ENCODE data around the gene JARID2.

Gene JARID2

GRCh38 chr6:15349379-15349778 is 103.5 kb downstream of the JARID2 start:
- H3K4me3 Mint-ChIP-seq = no peak overlapping the region

GRCh38 chr6:15350386-15351083 is 104.7 kb downstream of the JARID2 start:
- ATAC-seq (replicated peaks) = no peak

More at GRCh38 chr6:15349379-15349778, 103.5 kb downstream of the JARID2 start:
- Mint-ChIP-seq H3K27ac (no peak overlapping the region), H3K4me1 (ENCODE audit: low read depth in 2 of 2) (peaks cover 36 to 59% of the 10 kb centered on the region in 2 donors), H3K9me3 (no peaks in the 10 kb centered on the region), H3K36me3 (ENCODE audit: insufficient read depth) (peaks cover 5% of the 10 kb centered on the region), H3K27me3 (no peaks in the 10 kb centered on the region)
- DNase-seq = no peak
- no peak for ATAC-seq (replicated peaks)

GRCh38 chr6:15351631-15352030 is 105.8 kb downstream of the JARID2 start:
- DNase-seq = no peak
- peak overlapping the region in 1 of 2 donors; percentile 22 for H3K27ac Mint-ChIP-seq

More at GRCh38 chr6:15350386-15351083, 104.7 kb downstream of the JARID2 start:
- peak overlapping the region in 1 of 2 donors; percentile 23 for H3K27ac Mint-ChIP-seq
- no peak for DNase-seq
- peaks cover 39 to 64% of the 10 kb centered on the region in 2 donors for H3K4me1 Mint-ChIP-seq (ENCODE audit: low read depth in 2 of 2)
- no peak overlapping the region for H3K4me3 Mint-ChIP-seq
- peaks cover 7% of the 10 kb centered on the region for H3K36me3 Mint-ChIP-seq (ENCODE audit: insufficient read depth)
- no peaks in the 10 kb centered on the region for H3K27me3 Mint-ChIP-seq
- H3K9me3 Mint-ChIP-seq = no peaks in the 10 kb centered on the region

GRCh38 chr6:15352220-15352619 is 106.4 kb downstream of the JARID2 start:
- no peak for ATAC-seq (replicated peaks)
- H3K9me3 Mint-ChIP-seq = no peaks in the 10 kb centered on the region
- H3K4me3 Mint-ChIP-seq = no peak overlapping the region
- H3K4me1 Mint-ChIP-seq (ENCODE audit: low read depth in 2 of 2) = peaks cover 29 to 51% of the 10 kb centered on the region in 2 donors
- H3K36me3 Mint-ChIP-seq (ENCODE audit: insufficient read depth) = peaks cover 9% of the 10 kb centered on the region
- H3K27ac Mint-ChIP-seq = no peak overlapping the region
- no peak for DNase-seq
- H3K27me3 Mint-ChIP-seq = no peaks in the 10 kb centered on the region

More at GRCh38 chr6:15351631-15352030, 105.8 kb downstream of the JARID2 start:
- H3K27me3 Mint-ChIP-seq = no peaks in the 10 kb centered on the region
- H3K4me3 Mint-ChIP-seq = no peak overlapping the region
- ATAC-seq (replicated peaks) = no peak
- peaks cover 34 to 54% of the 10 kb centered on the region in 2 donors for H3K4me1 Mint-ChIP-seq (ENCODE audit: low read depth in 2 of 2)
- H3K9me3 Mint-ChIP-seq = no peaks in the 10 kb centered on the region
- peaks cover 9% of the 10 kb centered on the region for H3K36me3 Mint-ChIP-seq (ENCODE audit: insufficient read depth)

DNA sequence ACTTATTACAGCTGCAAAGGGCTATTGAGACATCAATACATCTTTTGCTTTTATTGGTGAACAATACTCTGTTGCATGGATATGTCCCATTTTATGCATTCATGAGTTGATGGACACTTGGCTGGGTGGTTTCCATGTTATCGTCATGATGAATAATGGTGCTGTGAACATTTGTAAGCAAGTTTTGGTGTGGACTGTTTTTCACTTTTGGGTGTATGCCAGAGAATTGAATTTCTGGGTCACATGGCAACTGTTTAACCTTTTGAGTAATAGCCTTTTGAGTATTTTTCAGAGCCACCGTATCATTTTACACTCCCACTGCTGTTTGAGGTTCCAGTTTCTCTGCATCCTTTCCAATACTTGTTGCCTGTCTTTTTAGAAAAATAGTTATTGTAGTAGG is 107.0 kb downstream of the JARID2 start:
- ATAC-seq (replicated peaks) (no peak), DNase-seq (no peak)
- H3K36me3 Mint-ChIP-seq (ENCODE audit: insufficient read depth) = peaks cover 9% of the 10 kb centered on the region
- H3K9me3 Mint-ChIP-seq = no peaks in the 10 kb centered on the region
- H3K27me3 Mint-ChIP-seq = no peaks in the 10 kb centered on the region
- no peak overlapping the region for H3K4me3 Mint-ChIP-seq
- peaks cover 35 to 53% of the 10 kb centered on the region in 2 donors for H3K4me1 Mint-ChIP-seq (ENCODE audit: low read depth in 2 of 2)
- H3K27ac Mint-ChIP-seq = no peak overlapping the region

DNA sequence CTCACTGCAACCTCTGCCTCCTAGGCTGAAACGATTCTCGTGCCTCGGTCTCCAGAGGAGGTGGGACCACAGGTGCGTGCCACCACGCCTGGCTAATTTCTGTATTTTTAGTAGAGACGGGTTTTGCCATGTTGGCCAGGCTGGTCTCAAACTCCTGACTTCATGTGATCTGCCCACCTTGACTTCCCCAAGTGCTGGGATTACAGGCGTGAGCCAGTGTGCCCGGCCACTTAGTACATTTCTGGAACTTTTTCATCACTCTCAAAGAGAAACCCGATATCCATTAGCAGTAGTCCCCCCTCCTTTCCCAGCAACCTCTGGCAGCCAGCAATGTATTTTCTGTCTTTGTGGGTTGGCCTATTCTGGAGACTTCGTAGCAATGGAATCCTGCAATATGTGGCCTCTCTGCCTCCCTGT is 109.8 kb downstream of the JARID2 start:
- ATAC-seq (replicated peaks) (no peak), DNase-seq (no peak)
- Mint-ChIP-seq H3K27me3 (no peaks in the 10 kb centered on the region), H3K36me3 (ENCODE audit: insufficient read depth) (peaks cover 9% of the 10 kb centered on the region), H3K4me3 (no peak overlapping the region), H3K9me3 (no peaks in the 10 kb centered on the region), H3K27ac (no peak overlapping the region), H3K4me1 (ENCODE audit: low read depth in 2 of 2) (peaks cover 38 to 45% of the 10 kb centered on the region in 2 donors)

DNA sequence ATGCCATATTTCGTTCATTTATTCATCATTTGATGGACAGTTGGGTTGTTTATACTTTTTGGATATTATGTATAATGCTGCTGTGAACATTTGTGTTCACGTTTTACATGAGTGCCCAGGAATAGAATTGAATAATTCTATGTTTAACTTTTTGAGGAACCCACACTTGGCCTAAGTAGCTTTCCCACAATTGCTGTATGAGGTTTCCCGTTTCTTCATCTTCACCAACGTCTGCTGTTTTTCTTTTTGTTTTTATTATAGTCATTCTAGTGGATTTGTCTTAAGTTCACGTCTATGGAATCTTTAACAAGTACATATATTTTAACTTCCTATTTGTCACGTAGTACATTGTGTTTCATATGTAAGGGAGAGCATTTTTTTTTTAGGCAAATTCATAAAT is 110.3 kb downstream of the JARID2 start:
- peaks cover 9% of the 10 kb centered on the region for H3K36me3 Mint-ChIP-seq (ENCODE audit: insufficient read depth)
- H3K9me3 Mint-ChIP-seq = no peaks in the 10 kb centered on the region
- ATAC-seq (replicated peaks) (no peak), DNase-seq (no peak)
- peaks cover 36 to 43% of the 10 kb centered on the region in 2 donors for H3K4me1 Mint-ChIP-seq (ENCODE audit: low read depth in 2 of 2)
- H3K4me3 Mint-ChIP-seq = no peak overlapping the region
- H3K27me3 Mint-ChIP-seq = no peaks in the 10 kb centered on the region
- no peak overlapping the region for H3K27ac Mint-ChIP-seq

DNA sequence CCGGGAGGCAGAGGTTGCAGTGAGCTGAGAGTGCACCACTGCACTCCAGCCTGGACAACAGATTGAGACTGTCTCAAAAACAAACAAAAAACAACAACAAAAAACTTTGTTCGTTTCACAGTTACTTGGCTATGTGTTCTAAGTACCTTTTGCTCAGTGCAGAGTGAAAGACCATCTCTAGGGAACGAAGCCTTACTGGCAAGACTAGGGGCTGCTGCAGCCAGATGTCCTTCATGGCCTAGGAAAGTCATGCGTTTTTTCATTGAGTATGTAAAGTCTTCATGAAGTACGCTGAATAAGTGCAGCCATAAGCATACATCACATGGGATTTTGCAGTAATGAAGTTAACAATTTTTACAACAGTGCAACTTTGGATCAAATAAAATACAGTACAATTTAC is 111.1 kb downstream of the JARID2 start:
- Mint-ChIP-seq H3K36me3 (ENCODE audit: insufficient read depth) (peaks cover 9% of the 10 kb centered on the region), H3K4me1 (ENCODE audit: low read depth in 2 of 2) (peaks cover 30 to 35% of the 10 kb centered on the region in 2 donors), H3K27me3 (no peaks in the 10 kb centered on the region), H3K9me3 (no peaks in the 10 kb centered on the region), H3K4me3 (no peak overlapping the region), H3K27ac (no peak overlapping the region)
- DNase-seq (no peak), ATAC-seq (replicated peaks) (no peak)

GRCh38 chr6:15357782-15358181 is 111.9 kb downstream of the JARID2 start:
- Mint-ChIP-seq H3K27ac (no peak overlapping the region), H3K27me3 (no peaks in the 10 kb centered on the region), H3K9me3 (no peaks in the 10 kb centered on the region), H3K4me1 (ENCODE audit: low read depth in 2 of 2) (peaks cover 28% of the 10 kb centered on the region in 2 donors), H3K36me3 (ENCODE audit: insufficient read depth) (peaks cover 9% of the 10 kb centered on the region), H3K4me3 (no peak overlapping the region)
- DNase-seq (no peak), ATAC-seq (replicated peaks) (no peak)

DNA sequence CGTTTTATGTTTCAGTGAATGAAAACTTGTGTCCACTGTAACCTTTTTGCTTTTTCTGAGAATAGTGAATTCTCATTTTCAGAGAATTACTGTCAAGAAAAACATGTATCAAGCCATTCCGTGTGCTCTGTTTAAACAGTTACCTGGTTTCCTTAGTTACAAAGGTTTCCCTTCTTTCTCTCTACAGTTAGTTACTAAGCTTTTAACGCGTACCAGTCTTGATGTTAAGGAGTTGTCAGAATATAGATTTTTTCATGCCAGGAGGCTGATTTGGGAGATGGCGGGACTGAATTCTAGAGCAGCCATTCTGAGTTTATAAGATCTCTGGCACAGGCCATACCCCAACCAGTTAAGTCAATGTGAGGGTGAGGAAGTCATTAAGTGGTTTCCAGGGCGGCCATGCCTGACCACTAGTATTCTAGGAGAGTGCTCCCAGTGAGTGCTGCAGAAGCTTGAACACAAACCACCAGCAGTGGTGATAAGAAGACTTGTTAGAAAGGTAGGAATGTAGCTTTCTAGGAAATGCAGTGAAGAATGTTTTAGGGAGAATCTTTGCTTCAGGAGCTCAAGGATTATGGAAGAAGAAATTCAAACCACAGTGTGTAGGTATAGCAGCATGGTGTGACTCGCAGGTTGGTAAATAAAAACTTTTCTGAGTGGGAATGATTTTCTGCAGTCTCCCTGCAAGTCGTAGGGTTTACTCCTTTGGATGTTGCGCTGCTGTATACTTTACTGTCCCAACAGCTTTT is 112.9 kb downstream of the JARID2 start:
- Mint-ChIP-seq H3K4me1 (ENCODE audit: low read depth in 2 of 2) (peaks cover 25 to 27% of the 10 kb centered on the region in 2 donors), H3K4me3 (no peak overlapping the region), H3K27ac (no peak overlapping the region), H3K36me3 (ENCODE audit: insufficient read depth) (peaks cover 8% of the 10 kb centered on the region), H3K9me3 (no peaks in the 10 kb centered on the region), H3K27me3 (no peaks in the 10 kb centered on the region)
- ATAC-seq (replicated peaks) = no peak
- DNase-seq = no peak

DNA sequence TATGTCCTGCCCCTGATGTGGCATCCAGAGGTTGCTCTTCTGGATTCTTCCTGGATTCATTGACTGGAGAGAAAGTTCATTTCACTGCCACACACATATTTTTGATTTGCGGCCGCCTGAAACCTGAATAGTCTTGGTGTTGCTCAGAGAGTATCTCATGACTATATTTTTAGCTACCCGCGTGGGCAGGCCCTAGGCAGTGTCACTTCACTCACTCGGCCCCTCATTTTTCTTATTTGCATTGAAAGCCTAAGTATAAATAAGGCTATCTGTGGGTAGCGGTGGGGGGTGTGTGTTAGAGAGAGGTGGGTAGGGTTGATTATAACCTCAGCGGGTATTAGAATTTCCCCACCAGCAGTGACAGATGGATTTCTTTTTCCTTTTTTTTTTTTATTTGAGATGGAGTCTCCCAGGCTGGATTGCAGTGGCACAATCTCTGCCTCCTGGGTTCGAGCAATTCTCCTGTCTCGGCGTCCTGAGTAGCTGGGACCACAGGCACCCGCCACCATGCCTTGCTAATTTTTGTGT is 113.5 kb downstream of the JARID2 start:
- Mint-ChIP-seq H3K27me3 (no peaks in the 10 kb centered on the region), H3K9me3 (no peaks in the 10 kb centered on the region), H3K4me3 (no peak overlapping the region), H3K4me1 (ENCODE audit: low read depth in 2 of 2) (peaks cover 21 to 23% of the 10 kb centered on the region in 2 donors), H3K27ac (no peak overlapping the region), H3K36me3 (ENCODE audit: insufficient read depth) (peaks cover 7% of the 10 kb centered on the region)
- DNase-seq = no peak
- no peak for ATAC-seq (replicated peaks)

- H3K27me3 Mint-ChIP-seq = no peaks in the 10 kb centered on the region
- no peaks in the 10 kb centered on the region for H3K9me3 Mint-ChIP-seq
- no peak overlapping the region for H3K27ac Mint-ChIP-seq
- no peak overlapping the region for H3K4me3 Mint-ChIP-seq
- DNase-seq = no peak
- peaks cover 16 to 23% of the 10 kb centered on the region in 2 donors for H3K4me1 Mint-ChIP-seq (ENCODE audit: low read depth in 2 of 2)
- ATAC-seq (replicated peaks) = no peak
- H3K36me3 Mint-ChIP-seq (ENCODE audit: insufficient read depth) = peaks cover 7% of the 10 kb centered on the region
Measured at GRCh38 chr6:15360300-15360699, 114.4 kb downstream of the JARID2 start.

- Mint-ChIP-seq H3K27me3 (no peaks in the 10 kb centered on the region), H3K9me3 (no peaks in the 10 kb centered on the region), H3K27ac (no peak overlapping the region), H3K36me3 (ENCODE audit: insufficient read depth) (peaks cover 3% of the 10 kb centered on the region), H3K4me3 (no peak overlapping the region), H3K4me1 (ENCODE audit: low read depth in 2 of 2) (peaks cover 16 to 19% of the 10 kb centered on the region in 2 donors)
- DNase-seq = no peak
- no peak for ATAC-seq (replicated peaks)
Measured at GRCh38 chr6:15361197-15361596, 115.3 kb downstream of the JARID2 start.
